Caco-2 (cell line): Measurements from ENCODE around the gene ITPA. TPM values are rescaled to one million over a fixed set of nuclear protein-coding genes. Genes with fewer than 3 reads are reported as not detected.

Experiments
- BruUV-seq: library from RNA; stranded (reverse); fragments of 400-500 nt; replicated peaks from 2 replicates; lab custom pipeline; 2021; lab: Mats Ljungman, UMichigan
- CTCF ChIA-PET: fragments of 300-600 bp; sonication (Branson Sonifier 250); formaldehyde crosslinking; loops from one replicate; lab custom pipeline; 2022; ENCODE audit warnings: antibody characterized with exemption; lab: Charles Lee
- POLR2A ChIA-PET: fragments of 300-600 bp; sonication (Branson Sonifier 250); formaldehyde crosslinking; loops from one replicate; lab custom pipeline; 2022; ENCODE audit warnings: antibody characterized with exemption; lab: Charles Lee
- DNase-seq, 2 experiments: peaks; one replicate each; pipeline versions ENCODE4 v3.0.0 to v3.0.0-alpha.2; 2020 to 2022
- H3K27me3 ChIP-seq: replicated peaks from 2 replicates; pipeline ENCODE4 v1.6.0; 2011; ENCODE audit warnings: low read length; ENCODE audit not compliant: control insufficient read depth, insufficient read depth
- H3K36me3 ChIP-seq: 2 replicates; pipeline ENCODE4 v1.5.1; 2011; ENCODE audit warnings: low read length; ENCODE audit not compliant: control insufficient read depth, insufficient read depth
- H3K4me1 ChIP-seq: fragments of 250-450 bp; sonication (Bioruptor Pico); 2 replicates; pipeline ENCODE4 v1.5.1; 2020; ENCODE audit warnings: mild to moderate bottlenecking
- H3K4me3 ChIP-seq: 2 replicates; pipeline ENCODE4 v1.5.1; 2011; ENCODE audit warnings: low read depth, mild to moderate bottlenecking, control low read depth, low read length
- H3K9me3 ChIP-seq: fragments of 250-450 bp; sonication (Bioruptor Pico); 2 replicates; pipeline ENCODE4 v1.5.1; 2020; ENCODE audit warnings: mild to moderate bottlenecking, moderate library complexity
- H3K27ac Mint-ChIP-seq: one replicate; pipeline ENCODE4 v1.8.0; 2022; ENCODE audit warnings: mixed read lengths; ENCODE audit not compliant: unreplicated experiment
- H3K27me3 Mint-ChIP-seq: one replicate; pipeline ENCODE4 v1.8.0; 2022; ENCODE audit warnings: mixed read lengths; ENCODE audit not compliant: insufficient read depth, unreplicated experiment
- H3K36me3 Mint-ChIP-seq: one replicate; pipeline ENCODE4 v1.8.0; 2022; ENCODE audit warnings: mild to moderate bottlenecking, mixed read lengths; ENCODE audit not compliant: insufficient read depth, unreplicated experiment
- H3K4me1 Mint-ChIP-seq: one replicate; pipeline ENCODE4 v1.8.0; 2022; ENCODE audit warnings: low read depth, mixed read lengths; ENCODE audit not compliant: unreplicated experiment
- H3K4me3 Mint-ChIP-seq: one replicate; pipeline ENCODE4 v1.8.0; 2022; ENCODE audit warnings: mild to moderate bottlenecking, moderate library complexity, mixed read lengths; ENCODE audit not compliant: unreplicated experiment
- H3K9me3 Mint-ChIP-seq: one replicate; pipeline ENCODE4 v1.8.0; 2022; ENCODE audit warnings: mixed read lengths; ENCODE audit not compliant: unreplicated experiment
- intact Hi-C: fragments of 100-400 bp; cut with micrococcal nuclease; formaldehyde crosslinking; loops from one replicate; pipeline ENCODE4 v1.10.0; 2022; ENCODE audit not compliant: unreplicated experiment
- total RNA-seq: library from RNA; stranded (reverse); gene quantifications from 2 replicates; pipeline ENCODE4 v1.2.3, GENCODE V29; 2022
- TF ChIP-seq, protein P1 (sequence below), 2 experiments: fragments of 200-600 bp in 1 of 2; IDR thresholded peaks; 1 replicate in 1 of 2; 2 replicates in 1 of 2; pipeline versions ENCODE4 v1.5.1 to v1.8.0; 2011 to 2022; ENCODE audit warnings: antibody characterized with exemption in 1 of 2, control low read depth in 1 of 2, inconsistent platforms in 1 of 2, low read depth in 1 of 2, low read length in 1 of 2, mild to moderate bottlenecking in 1 of 2, moderate library complexity in 1 of 2; ENCODE audit not compliant: insufficient read depth in 1 of 2, severe bottlenecking in 1 of 2, unreplicated experiment in 1 of 2

The ITPA gene
- total RNA-seq, 1 experiment from 2014 or later: 73.8 TPM

DNA sequence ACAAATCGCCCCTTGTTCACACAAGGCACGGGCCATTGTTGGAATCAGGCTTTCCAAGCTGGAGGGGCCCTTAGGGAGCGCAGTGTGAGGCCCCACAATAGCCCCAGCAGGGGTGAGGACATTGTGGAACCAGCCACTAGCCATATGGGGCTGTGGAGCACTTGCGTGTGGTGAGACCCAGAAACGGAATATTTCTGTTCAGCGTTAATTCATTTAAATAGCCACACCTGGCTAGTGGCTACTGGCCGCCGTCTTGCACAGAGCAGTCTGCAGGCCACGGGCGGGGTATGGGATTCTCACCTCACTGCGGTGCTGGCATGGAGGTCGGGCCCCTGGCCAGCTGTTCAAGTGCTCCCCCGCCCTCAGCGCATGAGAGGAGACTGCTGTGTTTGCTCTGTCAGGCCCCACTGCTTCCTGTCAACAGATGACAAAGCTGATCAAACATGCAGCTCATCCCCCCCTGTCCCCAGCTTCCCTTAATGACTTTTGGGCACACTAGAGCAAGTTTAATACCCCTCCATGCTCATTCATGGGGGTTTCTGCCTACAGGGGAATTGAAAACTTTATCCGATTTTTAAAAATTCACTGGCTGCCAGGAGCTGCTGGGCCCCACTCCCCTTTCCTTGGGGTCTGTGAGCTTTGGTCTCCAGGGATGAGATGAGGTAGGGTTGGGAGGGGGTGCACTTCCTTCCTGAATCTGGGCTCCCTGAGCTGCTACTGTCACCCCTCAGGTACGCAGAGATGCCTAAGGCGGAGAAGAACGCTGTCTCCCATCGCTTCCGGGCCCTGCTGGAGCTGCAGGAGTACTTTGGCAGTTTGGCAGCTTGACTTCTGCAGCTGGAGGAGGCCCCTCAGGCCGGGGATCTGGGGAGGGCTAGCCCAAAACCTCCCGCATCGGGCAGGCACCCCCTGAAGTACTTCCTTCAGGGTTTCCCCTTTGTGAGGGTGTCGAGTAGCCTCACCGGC is 13.6 kb downstream of the ITPA start:
- no peaks in the 10 kb centered on the region for H3K27me3 Mint-ChIP-seq
- H3K36me3 ChIP-seq: peaks cover 2% of the 10 kb centered on the region
- ChIA-PET POLR2A (interaction anchor here (0.9 to 1.4 kb wide), 4 partner anchors 14 to 63 kb away, joined by 3 to 7 read pairs (median 4); partner anchors contain the start of genes FASTKD5, ITPA and UBOX5), CTCF (interaction anchor here (0.7 to 1.4 kb wide), 4 partner anchors 17 to 94 kb away, joined by 4 to 6 read pairs (median 5); no protein-coding TSS in a partner anchor)
- TSS peak; percentile 32 for BruUV-seq
- peaks cover 40% of the 10 kb centered on the region for H3K36me3 Mint-ChIP-seq
- H3K27me3 ChIP-seq: no peaks in the 10 kb centered on the region
- H3K4me3 ChIP-seq: no peak overlapping the region
- no peaks in the 10 kb centered on the region for H3K9me3 ChIP-seq
- peak; percentile 79 to 80 for DNase-seq
- intact Hi-C loops: loop anchor here (2.0 kb wide), 1 partner anchor 94 kb away; no protein-coding TSS in a partner anchor
- no peak overlapping the region for H3K27ac Mint-ChIP-seq
- H3K4me1 ChIP-seq: peaks cover 31% of the 10 kb centered on the region
- H3K9me3 Mint-ChIP-seq: no peaks in the 10 kb centered on the region
- H3K4me3 Mint-ChIP-seq: no peak overlapping the region
- TF ChIP-seq, protein P1, sequence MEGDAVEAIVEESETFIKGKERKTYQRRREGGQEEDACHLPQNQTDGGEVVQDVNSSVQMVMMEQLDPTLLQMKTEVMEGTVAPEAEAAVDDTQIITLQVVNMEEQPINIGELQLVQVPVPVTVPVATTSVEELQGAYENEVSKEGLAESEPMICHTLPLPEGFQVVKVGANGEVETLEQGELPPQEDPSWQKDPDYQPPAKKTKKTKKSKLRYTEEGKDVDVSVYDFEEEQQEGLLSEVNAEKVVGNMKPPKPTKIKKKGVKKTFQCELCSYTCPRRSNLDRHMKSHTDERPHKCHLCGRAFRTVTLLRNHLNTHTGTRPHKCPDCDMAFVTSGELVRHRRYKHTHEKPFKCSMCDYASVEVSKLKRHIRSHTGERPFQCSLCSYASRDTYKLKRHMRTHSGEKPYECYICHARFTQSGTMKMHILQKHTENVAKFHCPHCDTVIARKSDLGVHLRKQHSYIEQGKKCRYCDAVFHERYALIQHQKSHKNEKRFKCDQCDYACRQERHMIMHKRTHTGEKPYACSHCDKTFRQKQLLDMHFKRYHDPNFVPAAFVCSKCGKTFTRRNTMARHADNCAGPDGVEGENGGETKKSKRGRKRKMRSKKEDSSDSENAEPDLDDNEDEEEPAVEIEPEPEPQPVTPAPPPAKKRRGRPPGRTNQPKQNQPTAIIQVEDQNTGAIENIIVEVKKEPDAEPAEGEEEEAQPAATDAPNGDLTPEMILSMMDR (IDR thresholded peaks at IDR 0.05; ENCODE audit: insufficient read depth in 1 of 2, low read depth in 1 of 2, low read length in 1 of 2, severe bottlenecking in 1 of 2, unreplicated experiment in 1 of 2): no peak
- H3K4me1 Mint-ChIP-seq: peaks cover 16% of the 10 kb centered on the region

DNA sequence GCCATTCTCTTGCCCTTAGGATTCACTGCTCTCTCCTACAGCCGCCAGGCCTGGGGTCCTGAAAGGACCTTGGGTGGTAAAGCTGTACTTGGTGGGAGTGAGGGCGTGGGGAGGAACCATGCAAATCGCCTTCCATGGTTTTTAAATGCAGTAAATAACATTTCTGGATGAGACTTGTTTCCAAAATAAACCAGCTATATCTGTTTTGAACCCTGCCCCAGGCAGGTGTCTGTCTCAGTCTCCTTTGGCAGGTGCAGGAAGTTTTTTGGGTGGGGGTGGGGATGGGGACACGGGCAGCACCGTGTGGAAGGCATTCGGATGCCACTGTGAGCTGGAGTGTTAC is 14.3 kb downstream of the ITPA start:
- no peaks in the 10 kb centered on the region for H3K27me3 ChIP-seq
- H3K4me3 ChIP-seq: no peak overlapping the region
- POLR2A ChIA-PET: interaction anchor here (0.9 to 1.4 kb wide), 2 partner anchors 14 to 16 kb away, joined by 3 to 7 read pairs; partner anchors contain the start of gene ITPA
- H3K36me3 ChIP-seq: peaks cover 1% of the 10 kb centered on the region
- intact Hi-C loops: loop anchor here (2.0 kb wide), 1 partner anchor 93 kb away; no protein-coding TSS in a partner anchor
- no peaks in the 10 kb centered on the region for H3K9me3 Mint-ChIP-seq
- TF ChIP-seq, protein P1 (IDR thresholded peaks at IDR 0.05; ENCODE audit: insufficient read depth in 1 of 2, low read depth in 1 of 2, low read length in 1 of 2, severe bottlenecking in 1 of 2, unreplicated experiment in 1 of 2): no peak
- CTCF ChIA-PET: interaction anchor here (0.5 to 1.4 kb wide), 2 partner anchors 63 to 93 kb away, joined by 3 to 6 read pairs; no protein-coding TSS in a partner anchor
- H3K27me3 Mint-ChIP-seq: no peaks in the 10 kb centered on the region
- peaks cover 36% of the 10 kb centered on the region for H3K36me3 Mint-ChIP-seq
- no peak overlapping the region for H3K4me3 Mint-ChIP-seq
- no TSS peak for BruUV-seq
- H3K27ac Mint-ChIP-seq: no peak overlapping the region
- no peak for DNase-seq
- H3K9me3 ChIP-seq: no peaks in the 10 kb centered on the region
- peaks cover 16% of the 10 kb centered on the region for H3K4me1 Mint-ChIP-seq
- peaks cover 31% of the 10 kb centered on the region for H3K4me1 ChIP-seq

DNA sequence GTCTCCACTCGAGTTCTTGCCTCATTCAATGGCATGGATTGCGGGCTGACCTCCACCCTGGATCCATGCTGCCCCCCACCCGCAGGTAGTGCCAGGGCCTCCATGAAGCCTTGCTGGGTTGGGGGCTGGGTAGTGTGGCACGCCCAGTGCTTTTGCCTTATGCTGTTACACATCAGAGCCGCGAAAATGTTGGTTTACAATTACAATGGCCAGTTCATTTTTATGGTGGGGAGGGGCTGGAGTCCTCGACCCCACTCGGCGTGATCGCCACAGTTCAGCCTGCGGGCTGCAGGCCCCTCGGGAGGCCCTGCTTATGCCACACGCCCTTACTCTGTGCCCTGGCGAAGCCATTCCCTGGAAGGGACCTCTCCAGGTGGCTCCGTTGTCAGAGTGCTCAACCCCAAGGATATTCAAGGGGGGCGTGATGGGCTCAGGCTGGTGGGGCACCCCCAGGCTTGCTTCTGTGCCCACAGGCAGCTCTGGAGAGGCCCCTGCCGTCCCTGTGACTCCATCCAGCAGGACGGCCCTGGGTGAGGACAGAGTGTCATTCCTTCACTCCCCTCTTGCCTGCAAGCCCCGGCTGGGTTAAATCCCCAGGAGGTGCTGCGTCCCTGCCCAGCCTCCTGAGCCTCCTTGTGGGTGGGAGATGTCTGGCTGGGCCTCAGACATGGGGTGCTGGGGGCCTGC is 14.8 kb downstream of the ITPA start:
- TF ChIP-seq, protein P1 (IDR thresholded peaks at IDR 0.05; ENCODE audit: insufficient read depth in 1 of 2, low read depth in 1 of 2, low read length in 1 of 2, severe bottlenecking in 1 of 2, unreplicated experiment in 1 of 2): no peak
- no peaks in the 10 kb centered on the region for H3K9me3 Mint-ChIP-seq
- ChIA-PET CTCF (interaction anchor here (0.5 to 1.4 kb wide), 2 partner anchors 64 to 93 kb away, joined by 3 to 6 read pairs; no protein-coding TSS in a partner anchor), POLR2A (no interaction called here)
- BruUV-seq: no TSS peak
- H3K27me3 Mint-ChIP-seq: no peaks in the 10 kb centered on the region
- Histone ChIP-seq H3K9me3 (no peaks in the 10 kb centered on the region), H3K27me3 (no peaks in the 10 kb centered on the region), H3K4me1 (peaks cover 31% of the 10 kb centered on the region), H3K4me3 (no peak overlapping the region), H3K36me3 (peaks cover 1% of the 10 kb centered on the region)
- intact Hi-C loops: loop anchor here (2.0 kb wide), 1 partner anchor 93 kb away; no protein-coding TSS in a partner anchor
- H3K4me3 Mint-ChIP-seq: no peak overlapping the region
- DNase-seq: no peak
- peaks cover 33% of the 10 kb centered on the region for H3K36me3 Mint-ChIP-seq
- H3K27ac Mint-ChIP-seq: no peak overlapping the region
- H3K4me1 Mint-ChIP-seq: peaks cover 16% of the 10 kb centered on the region
